Keratinocyte (primary cell): Measurements from ENCODE around the gene EIF3L. TPM values are rescaled to one million over a fixed set of nuclear protein-coding genes. Genes with fewer than 3 reads are reported as not detected.
A peak's percentile ranks its signal among the peaks of the same experiment; 100 is the strongest.

Source experiments
- DNase-seq: peaks from one replicate; pipeline ENCODE4 v3.0.0-alpha.2; 2011; ENCODE audit warnings: low read depth, missing footprints, low spot score
- FAIRE-seq: peaks from 2 replicates; lab custom pipeline; 2011; peaks lifted over from hg19 to GRCh38; lab: Jason Lieb, UNC
- H2AFZ ChIP-seq: 2 replicates; pipeline ENCODE4 v1.6.0; 2012; ENCODE audit warnings: low read length, control low read depth, inconsistent platforms; ENCODE audit not compliant: control insufficient read depth
- H3K27ac ChIP-seq: 2 replicates; pipeline ENCODE4 v1.5.1; 2011; ENCODE audit warnings: low read length; ENCODE audit not compliant: control insufficient read depth, insufficient read depth
- H3K27me3 ChIP-seq: 3 replicates; pipeline ENCODE4 v1.6.0; 2011; ENCODE audit warnings: low read length; ENCODE audit not compliant: control insufficient read depth, insufficient read depth; ENCODE audit errors: extremely low read depth
- H3K36me3 ChIP-seq, 2 experiments: 2 replicates in 1 of 2; 3 replicates in 1 of 2; pipeline ENCODE4 v1.5.1; 2011; ENCODE audit warnings: low read length in 2 of 2, mild to moderate bottlenecking in 1 of 2; ENCODE audit not compliant: control insufficient read depth in 2 of 2, insufficient read depth in 2 of 2; ENCODE audit errors: extremely low read depth in 1 of 2
- H3K4me1 ChIP-seq: 3 replicates; pipeline ENCODE4 v1.5.1; 2011; ENCODE audit warnings: low read length; ENCODE audit not compliant: control insufficient read depth, insufficient read depth; ENCODE audit errors: extremely low read depth
- H3K4me2 ChIP-seq: 3 replicates; pipeline ENCODE4 v1.6.0; 2011; ENCODE audit warnings: low read depth, low read length; ENCODE audit not compliant: control insufficient read depth, insufficient read depth; ENCODE audit errors: extremely low read depth
- H3K4me3 ChIP-seq, 3 experiments: fragments of 200-600 bp in 1 of 3; sonication (generic) in 1 of 3; 2 replicates in 2 of 3; 3 replicates in 1 of 3; pipeline ENCODE4 v1.5.1; 2011 to 2016; ENCODE audit warnings: low read length in 3 of 3, mild to moderate bottlenecking in 3 of 3, control low read depth in 2 of 3, inconsistent platforms in 1 of 3, low read depth in 1 of 3, mixed read lengths in 1 of 3, mixed run types in 1 of 3, moderate library complexity in 1 of 3; ENCODE audit not compliant: control insufficient read depth in 2 of 3, insufficient read depth in 2 of 3; ENCODE audit errors: extremely low read depth in 1 of 3
- H3K79me2 ChIP-seq: 2 replicates; pipeline ENCODE4 v1.6.0; 2012; ENCODE audit warnings: low read length; ENCODE audit not compliant: control insufficient read depth, insufficient read depth
- H3K9ac ChIP-seq: 3 replicates; pipeline ENCODE4 v1.6.0; 2011; ENCODE audit warnings: low read length; ENCODE audit not compliant: control insufficient read depth, insufficient read depth; ENCODE audit errors: extremely low read depth
- H3K9me1 ChIP-seq: 3 replicates; pipeline ENCODE4 v1.6.0; 2011; ENCODE audit warnings: low read length; ENCODE audit not compliant: control insufficient read depth, insufficient read depth; ENCODE audit errors: extremely low read depth
- H3K9me3 ChIP-seq: 2 replicates; pipeline ENCODE4 v1.5.1; 2012; ENCODE audit warnings: low read depth, low read length; ENCODE audit not compliant: control insufficient read depth
- H4K20me1 ChIP-seq: 3 replicates; pipeline ENCODE4 v1.6.0; 2011; ENCODE audit warnings: low read length; ENCODE audit not compliant: control insufficient read depth, insufficient read depth; ENCODE audit errors: extremely low read depth
- CTCF ChIP-seq, 3 experiments: IDR thresholded peaks in 1 of 3; conservative IDR thresholded peaks in 1 of 3; optimal IDR thresholded peaks in 1 of 3; 2 replicates in 2 of 3; 3 replicates in 1 of 3; pipeline versions ENCODE3 to v1.5.1; 2011; ENCODE audit warnings: low read length in 3 of 3, mild to moderate bottlenecking in 3 of 3, moderate library complexity in 2 of 3, control low read depth in 1 of 3, inconsistent platforms in 1 of 3; ENCODE audit not compliant: insufficient read depth in 2 of 3; ENCODE audit errors: extremely low read depth in 1 of 3
- EZH2 ChIP-seq: IDR thresholded peaks from one replicate; pipeline ENCODE4 v1.6.1; 2012; ENCODE audit warnings: inconsistent platforms, mild to moderate bottlenecking, low read length, moderate library complexity
- dilution Hi-C: fragments of 300-500 bp; cut with MboI; formaldehyde crosslinking; loops from one replicate; pipeline ENCODE4 v1.7.0; 2020; ENCODE audit warnings: low sequenced_read_pairs; ENCODE audit not compliant: extremely low pct_ligation_motif_present
- polyA plus RNA-seq, 5 experiments: library from polyadenylated mRNA; depleted of rRNA in 3 of 5; stranded (reverse) in 3 of 5; stranded (forward) in 1 of 5; unstranded in 1 of 5; fragments of >200 nt; gene quantifications; 1 replicate in 1 of 5; 2 replicates in 3 of 5; 3 replicates in 1 of 5; pipeline versions ENCODE4 v1.2.1 to v1.2.3, GENCODE V29; 2011 to 2012; ENCODE audit warnings: missing spikeins in 2 of 5, low read depth in 1 of 5, low replicate concordance in 1 of 5

EIF3L gene
- polyA plus RNA-seq, 1 donor (not counting 4 experiments of a cell fraction or from before 2014, with no cell fraction given) = 639 TPM

- H3K4me3 ChIP-seq = peak overlapping the region in 2 of 3 experiments; percentile 18 to 57
- H2AFZ ChIP-seq = peak overlapping the region; percentile 80
- H3K9me1 ChIP-seq = no peaks in the 10 kb centered on the region
- dilution Hi-C loops = no loop called here
- no peaks in the 10 kb centered on the region for H3K9me3 ChIP-seq
- no peak overlapping the region for H3K27ac ChIP-seq
- no peaks in the 10 kb centered on the region for H3K79me2 ChIP-seq
- H3K4me1 ChIP-seq = peaks cover 18% of the 10 kb centered on the region
- H3K9ac ChIP-seq = peak overlapping the region; percentile 9
- no peaks in the 10 kb centered on the region for H4K20me1 ChIP-seq
- H3K27me3 ChIP-seq = peaks cover 22% of the 10 kb centered on the region
- peaks cover 1 to 7% of the 10 kb centered on the region in 2 experiments for H3K36me3 ChIP-seq
- DNase-seq = no peak
- TF ChIP-seq EZH2 = no peak
- peak; percentile 18 to 78 (median 66) for TF ChIP-seq CTCF (optimal IDR thresholded peaks at IDR 0.05 in 1 of 3, IDR thresholded peaks at IDR 0.05 in 1 of 3, conservative IDR thresholded peaks at IDR 0.05 in 1 of 3; ENCODE audit: extremely low read depth in 1 of 3, insufficient read depth in 2 of 3, low read length in 3 of 3)
- no peak for FAIRE-seq
- peak overlapping the region; percentile 67 for H3K4me2 ChIP-seq
These were observed 30.7 kb upstream of the EIF3L start for GRCh38 chr22:37818409-37819104.

GRCh38 chr22:37819105-37819433, 30.1 kb upstream of the EIF3L start:
- FAIRE-seq (no peak), DNase-seq (no peak)
- no peak overlapping the region for H3K27ac ChIP-seq
- no peaks in the 10 kb centered on the region for H4K20me1 ChIP-seq
- no peaks in the 10 kb centered on the region for H3K9me1 ChIP-seq
- peak overlapping the region; percentile 80 for H2AFZ ChIP-seq
- peak overlapping the region in 1 of 3 experiments; percentile 57 for H3K4me3 ChIP-seq
- H3K4me1 ChIP-seq = peaks cover 18% of the 10 kb centered on the region
- H3K9ac ChIP-seq = no peak overlapping the region
- peaks cover 0 to 7% of the 10 kb centered on the region in 2 experiments for H3K36me3 ChIP-seq
- dilution Hi-C loops = no loop called here
- H3K27me3 ChIP-seq = peaks cover 25% of the 10 kb centered on the region
- H3K4me2 ChIP-seq = peak overlapping the region; percentile 67
- H3K79me2 ChIP-seq = no peaks in the 10 kb centered on the region
- no peak for TF ChIP-seq EZH2
- no peak for TF ChIP-seq CTCF (optimal IDR thresholded peaks at IDR 0.05 in 1 of 3, IDR thresholded peaks at IDR 0.05 in 1 of 3, conservative IDR thresholded peaks at IDR 0.05 in 1 of 3; ENCODE audit: extremely low read depth in 1 of 3, insufficient read depth in 2 of 3, low read length in 3 of 3)
- H3K9me3 ChIP-seq = no peaks in the 10 kb centered on the region
